HEK293T (cell line): ENCODE data around the gene NDUFC2.

Source experiments
- ARNT ChIP-seq: fragments of 450-650 bp; IDR thresholded peaks from 2 replicates; pipeline ENCODE4 v1.6.1; 2017; ENCODE audit warnings: mild to moderate bottlenecking
- BHLHE40 ChIP-seq: fragments of 450-650 bp; IDR thresholded peaks from 2 replicates; pipeline ENCODE4 v1.6.1; 2016; ENCODE audit warnings: mild to moderate bottlenecking, moderate library complexity, borderline replicate concordance
- CTBP1 ChIP-seq: fragments of 450-650 bp; IDR thresholded peaks from 2 replicates; pipeline ENCODE4 v1.6.1; 2016; ENCODE audit warnings: borderline replicate concordance
- ELF4 ChIP-seq: fragments of 450-650 bp; IDR thresholded peaks from 2 replicates; pipeline ENCODE4 v1.6.1; 2017; ENCODE audit warnings: antibody characterized with exemption
- FOXA1 ChIP-seq: fragments of 450-650 bp; IDR thresholded peaks from 2 replicates; pipeline ENCODE4 v1.6.1; 2016; ENCODE audit warnings: mild to moderate bottlenecking
- FOXK2 ChIP-seq: fragments of 450-650 bp; IDR thresholded peaks from 2 replicates; pipeline ENCODE4 v1.6.1; 2016; ENCODE audit warnings: mild to moderate bottlenecking
- FOXM1 ChIP-seq: fragments of 450-650 bp; IDR thresholded peaks from 2 replicates; pipeline ENCODE4 v1.6.1; 2017; ENCODE audit warnings: mild to moderate bottlenecking, borderline replicate concordance
- LEF1 ChIP-seq: fragments of 450-650 bp; IDR thresholded peaks from 2 replicates; pipeline ENCODE4 v1.6.1; 2017; ENCODE audit warnings: mild to moderate bottlenecking, borderline replicate concordance
- NFRKB ChIP-seq: fragments of 450-650 bp; IDR thresholded peaks from 2 replicates; pipeline ENCODE4 v1.6.1; 2016; ENCODE audit warnings: mild to moderate bottlenecking, moderate library complexity
- SP1 ChIP-seq: fragments of 450-650 bp; IDR thresholded peaks from 2 replicates; pipeline ENCODE4 v1.6.1; 2017
- SUZ12 ChIP-seq: fragments of 450-650 bp; IDR thresholded peaks from 2 replicates; pipeline ENCODE4 v1.6.1; 2016; ENCODE audit warnings: mild to moderate bottlenecking
- ZNF384 ChIP-seq: fragments of 450-650 bp; IDR thresholded peaks from 2 replicates; pipeline ENCODE4 v1.6.1; 2016
- TF ChIP-seq, protein P1 (sequence below): fragments of 450-650 bp; IDR thresholded peaks from 2 replicates; pipeline ENCODE4 v1.6.1; 2016

DNA sequence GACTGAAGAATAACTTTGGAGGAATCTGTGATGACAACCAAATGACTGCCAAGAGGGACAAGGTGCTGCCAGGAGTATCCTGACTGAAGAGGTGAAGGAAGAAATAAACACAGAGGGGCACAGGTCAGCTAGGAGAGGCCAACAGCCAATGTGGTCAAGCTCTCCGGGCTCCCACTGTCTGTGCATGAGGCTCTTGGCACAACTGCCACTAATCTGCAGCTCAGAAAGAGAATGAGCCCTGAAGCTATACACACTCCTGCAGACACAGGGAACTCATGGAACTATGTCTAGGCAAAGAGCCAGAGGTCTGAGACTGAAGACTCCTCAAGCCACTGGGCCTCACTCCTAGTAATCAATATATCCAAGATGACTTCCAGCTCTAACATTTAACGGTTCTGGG lies 9.0 kb downstream of the NDUFC2 start:
- TF ChIP-seq SP1 (no peak), ELF4 (no peak), SUZ12 (no peak), ZNF384 (no peak), CTBP1 (no peak), FOXM1 (no peak), LEF1 (no peak), BHLHE40 (no peak), ARNT (no peak), FOXK2 (no peak), FOXA1 (no peak), NFRKB (no peak)
- TF ChIP-seq, protein P1, sequence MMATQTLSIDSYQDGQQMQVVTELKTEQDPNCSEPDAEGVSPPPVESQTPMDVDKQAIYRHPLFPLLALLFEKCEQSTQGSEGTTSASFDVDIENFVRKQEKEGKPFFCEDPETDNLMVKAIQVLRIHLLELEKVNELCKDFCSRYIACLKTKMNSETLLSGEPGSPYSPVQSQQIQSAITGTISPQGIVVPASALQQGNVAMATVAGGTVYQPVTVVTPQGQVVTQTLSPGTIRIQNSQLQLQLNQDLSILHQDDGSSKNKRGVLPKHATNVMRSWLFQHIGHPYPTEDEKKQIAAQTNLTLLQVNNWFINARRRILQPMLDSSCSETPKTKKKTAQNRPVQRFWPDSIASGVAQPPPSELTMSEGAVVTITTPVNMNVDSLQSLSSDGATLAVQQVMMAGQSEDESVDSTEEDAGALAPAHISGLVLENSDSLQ, result no peak
